Spleen (tissue), 7 donors: ENCODE results near the gene SH2D3C.

ENCODE experiments used
- POLR2A ChIP-seq, 3 donors: fragments of 450-650 bp; IDR thresholded peaks; one replicate each; pipeline ENCODE4 v1.5.1; 2017; ENCODE audit warnings: antibody characterized with exemption in 3 of 3, mild to moderate bottlenecking in 1 of 3
- TF ChIP-seq, protein P1 (sequence below), 11 experiments: fragments of 200-600 bp in 7 of 11; fragments of 450-650 bp in 4 of 11; sonication (generic) in 4 of 11; IDR thresholded peaks in 8 of 11; conservative IDR thresholded peaks in 3 of 11; 1 replicate in 7 of 11; 2 replicates in 4 of 11; pipeline versions ENCODE4 v1.4.0 to v1.8.0; 2016 to 2021; ENCODE audit warnings: antibody characterized with exemption in 11 of 11, inconsistent platforms in 4 of 11, mild to moderate bottlenecking in 1 of 11
- donor health status: DM: no; HTN: no; CAD: no; lungs with moderate emphysema.
- donor health status: DM: no; HTN: no; CAD: no.
- donor health status: DM: no; HTN: no; CAD: no.

DNA sequence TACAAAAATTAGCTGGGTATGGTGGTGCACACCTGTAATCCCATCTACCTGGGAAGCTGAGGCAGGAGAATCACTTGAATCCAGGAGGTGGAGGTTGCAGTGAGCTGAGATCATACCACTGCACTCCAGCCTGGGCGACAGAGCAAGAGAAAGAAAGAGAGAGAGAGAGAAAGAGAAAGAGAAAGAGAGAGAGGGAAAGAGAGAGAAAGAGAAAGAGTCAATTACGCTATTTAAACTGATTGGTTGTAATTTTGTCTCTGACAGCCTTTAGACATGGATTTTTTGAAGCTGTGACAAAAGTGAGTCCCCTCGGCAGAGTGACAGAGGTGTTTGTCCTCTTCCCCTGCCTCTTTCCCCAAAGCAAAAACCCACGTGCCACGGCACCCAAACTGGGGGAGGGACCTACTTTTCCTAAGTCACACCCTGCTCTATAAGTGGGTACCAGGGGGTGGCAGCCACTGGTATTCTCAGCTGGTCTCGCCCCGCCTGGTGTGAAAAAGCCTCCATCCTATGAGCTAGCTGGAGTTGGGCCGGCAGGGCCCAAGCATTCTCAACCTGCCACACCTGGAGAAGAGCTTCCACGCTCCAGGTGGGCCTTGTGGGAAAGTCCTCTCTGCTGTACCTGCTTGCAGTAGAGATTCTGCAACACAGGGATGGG is 75.0 kb downstream of the SH2D3C start:
- no peak for TF ChIP-seq POLR2A (IDR thresholded peaks at IDR 0.05)
- TF ChIP-seq, protein P1, sequence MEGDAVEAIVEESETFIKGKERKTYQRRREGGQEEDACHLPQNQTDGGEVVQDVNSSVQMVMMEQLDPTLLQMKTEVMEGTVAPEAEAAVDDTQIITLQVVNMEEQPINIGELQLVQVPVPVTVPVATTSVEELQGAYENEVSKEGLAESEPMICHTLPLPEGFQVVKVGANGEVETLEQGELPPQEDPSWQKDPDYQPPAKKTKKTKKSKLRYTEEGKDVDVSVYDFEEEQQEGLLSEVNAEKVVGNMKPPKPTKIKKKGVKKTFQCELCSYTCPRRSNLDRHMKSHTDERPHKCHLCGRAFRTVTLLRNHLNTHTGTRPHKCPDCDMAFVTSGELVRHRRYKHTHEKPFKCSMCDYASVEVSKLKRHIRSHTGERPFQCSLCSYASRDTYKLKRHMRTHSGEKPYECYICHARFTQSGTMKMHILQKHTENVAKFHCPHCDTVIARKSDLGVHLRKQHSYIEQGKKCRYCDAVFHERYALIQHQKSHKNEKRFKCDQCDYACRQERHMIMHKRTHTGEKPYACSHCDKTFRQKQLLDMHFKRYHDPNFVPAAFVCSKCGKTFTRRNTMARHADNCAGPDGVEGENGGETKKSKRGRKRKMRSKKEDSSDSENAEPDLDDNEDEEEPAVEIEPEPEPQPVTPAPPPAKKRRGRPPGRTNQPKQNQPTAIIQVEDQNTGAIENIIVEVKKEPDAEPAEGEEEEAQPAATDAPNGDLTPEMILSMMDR (IDR thresholded peaks at IDR 0.05 in 8 of 11, conservative IDR thresholded peaks at IDR 0.05 in 3 of 11), result no peak
